Erythroblast (primary cell): ENCODE results near the gene TRPC1.

Experiments used
- GATA1 ChIP-seq: IDR thresholded peaks from 2 replicates; pipeline ENCODE4 v1.6.1; 2011; ENCODE audit warnings: low read depth, mild to moderate bottlenecking, control low read depth, low read length, moderate library complexity
- POLR2A ChIP-seq: IDR thresholded peaks from 2 replicates; pipeline ENCODE4 v1.6.1; 2011; ENCODE audit warnings: mild to moderate bottlenecking, low read length

DNA sequence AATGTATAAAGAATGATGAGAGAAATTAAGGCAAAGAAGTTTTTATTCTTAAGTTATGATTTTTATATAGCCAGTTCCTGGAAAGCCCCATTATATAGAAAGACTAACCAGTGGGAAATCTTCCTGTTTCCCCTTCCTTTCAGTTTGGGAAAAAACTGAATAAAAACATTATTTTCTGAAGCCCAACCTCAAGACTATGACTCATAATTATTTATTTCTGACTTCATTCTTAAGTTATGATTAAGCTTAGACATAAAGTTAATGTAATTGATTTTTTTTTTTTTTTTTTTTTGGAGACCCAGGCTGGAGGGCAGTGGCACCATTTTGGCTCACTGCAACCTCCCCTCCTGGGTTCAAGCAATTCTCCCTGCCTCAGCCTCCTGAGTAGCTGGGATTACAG is 55.8 kb downstream of the TRPC1 start:
- no peak for TF ChIP-seq POLR2A
- no peak for TF ChIP-seq GATA1
